Measurements from ENCODE around the gene SLAMF6.

Gene SLAMF6

DNA sequence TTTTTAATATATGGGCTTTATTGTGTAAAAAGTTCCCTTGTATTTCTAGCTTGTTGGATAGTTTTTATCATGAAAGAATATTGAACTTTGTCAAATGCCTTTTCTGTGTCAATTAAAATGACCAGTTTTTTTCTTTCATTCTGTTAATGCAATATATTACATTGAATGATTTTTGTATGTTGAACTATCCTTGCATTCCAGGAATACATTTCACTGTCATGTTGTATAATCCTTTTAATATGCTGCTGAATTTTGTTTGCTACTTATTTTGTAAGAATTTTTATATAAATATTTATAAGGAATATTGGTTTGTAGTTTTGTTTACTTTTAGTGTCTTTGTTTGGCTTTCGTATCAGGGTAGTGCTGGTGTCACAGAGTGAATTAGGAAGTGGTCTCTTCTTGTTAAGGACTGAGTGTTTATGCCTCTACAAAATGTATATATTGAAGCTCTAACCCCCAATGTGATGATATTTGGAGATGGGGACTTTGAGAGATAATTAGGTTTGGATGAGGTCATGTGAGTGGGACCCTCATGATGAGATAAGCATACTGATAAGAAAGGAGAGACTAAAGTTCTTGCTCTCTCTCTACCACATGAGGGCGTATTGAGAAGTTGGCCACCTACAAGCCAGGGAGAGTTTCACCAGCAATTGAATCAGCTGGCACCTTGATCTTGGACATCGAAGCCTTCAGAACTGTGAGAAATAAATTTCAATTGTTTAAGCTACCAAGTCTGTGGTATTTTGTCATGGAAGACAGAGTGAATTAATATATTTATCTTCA, 12.0 kb upstream of the SLAMF6 start:
- TF ChIP-seq GATA2 (IDR thresholded peaks at IDR 0.05; ENCODE audit: low read depth, low read length): no peak
- TF ChIP-seq GATA3 (IDR thresholded peaks at IDR 0.05; ENCODE audit: low read depth, low read length): no peak

DNA sequence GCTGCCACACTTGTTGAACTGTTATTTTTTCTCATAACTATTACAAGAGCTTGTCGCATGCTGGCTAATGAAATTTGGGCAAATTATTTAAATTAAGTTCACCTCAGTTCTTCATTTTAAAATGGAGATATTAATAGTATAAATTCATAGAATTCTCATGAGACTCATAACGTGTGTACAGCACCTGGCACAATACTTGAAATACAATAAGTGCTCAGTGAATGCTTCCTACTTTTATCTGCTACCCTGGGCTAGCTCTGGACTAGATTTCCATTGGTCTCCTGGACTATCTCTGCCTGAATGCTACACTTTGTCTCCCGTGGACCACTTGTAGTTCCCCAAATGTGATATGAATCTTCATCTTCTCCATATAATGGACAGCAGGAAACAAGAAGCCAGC, 919 bp downstream of the SLAMF6 start:
- no peak for TF ChIP-seq GATA2 (IDR thresholded peaks at IDR 0.05; ENCODE audit: low read depth, low read length)

DNA sequence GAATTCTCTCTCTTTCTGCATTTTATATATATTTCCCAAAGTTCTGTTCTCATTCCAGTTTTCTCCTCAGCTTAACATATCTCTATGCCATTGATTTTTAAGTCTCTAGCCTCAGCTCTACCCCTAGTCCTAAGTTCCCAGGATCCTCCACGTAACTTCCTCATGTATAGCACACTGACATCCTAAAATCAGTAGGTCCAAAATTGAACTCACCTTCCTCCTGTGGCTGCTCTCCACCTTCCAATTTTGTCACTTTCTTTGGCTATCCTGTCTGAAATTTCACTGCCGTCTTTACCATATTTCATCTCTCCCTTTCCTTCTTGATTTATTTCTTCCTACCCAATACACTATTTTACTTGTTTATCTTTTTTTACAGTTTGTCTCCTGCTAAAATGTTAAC, 1.5 kb downstream of the SLAMF6 start:
- no peak for TF ChIP-seq GATA2 (IDR thresholded peaks at IDR 0.05; ENCODE audit: low read depth, low read length)
- TF ChIP-seq GATA3 (IDR thresholded peaks at IDR 0.05; ENCODE audit: low read depth, low read length): no peak

DNA sequence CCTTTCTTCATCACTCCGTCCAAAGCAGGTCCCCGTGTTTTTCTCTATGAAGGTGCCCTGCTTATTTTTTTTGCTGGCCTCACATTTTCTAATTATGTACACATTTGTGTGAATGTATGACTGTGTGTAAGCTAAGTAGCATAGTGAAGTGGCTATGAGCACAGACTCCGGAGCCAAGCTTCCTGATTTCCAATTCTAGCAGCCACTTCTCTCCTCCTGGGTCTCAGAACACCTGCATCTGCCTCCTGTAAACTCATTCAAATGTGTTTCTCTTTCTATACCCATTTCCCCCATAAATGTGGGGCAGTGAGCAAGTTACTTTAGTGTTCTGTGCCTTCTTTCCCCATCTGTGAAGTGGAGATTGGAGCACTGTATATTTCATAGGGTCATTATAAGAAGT, 2.1 kb downstream of the SLAMF6 start:
- TF ChIP-seq GATA3 (IDR thresholded peaks at IDR 0.05; ENCODE audit: low read depth, low read length): no peak
- TF ChIP-seq GATA2 (IDR thresholded peaks at IDR 0.05; ENCODE audit: low read depth, low read length): no peak

DNA sequence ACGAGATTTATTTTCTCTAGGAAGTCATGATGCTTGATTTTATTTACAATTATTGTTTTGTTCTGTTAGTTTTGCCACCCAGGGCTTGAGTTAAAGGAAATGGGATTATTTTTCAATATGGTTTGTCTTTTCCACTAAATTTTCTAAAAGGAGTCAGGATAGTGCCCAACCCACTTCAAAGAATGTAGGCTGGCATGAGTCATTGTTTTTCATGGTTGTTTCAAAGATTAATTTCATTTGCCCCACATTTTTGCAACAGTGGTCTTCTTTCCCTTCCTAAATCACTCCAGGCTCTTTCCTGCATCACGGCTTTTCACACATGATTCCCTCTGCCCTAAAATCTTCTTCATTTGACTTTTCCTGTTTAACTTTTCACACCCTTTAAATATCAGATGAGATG, 2.5 kb downstream of the SLAMF6 start:
- TF ChIP-seq GATA3 (IDR thresholded peaks at IDR 0.05; ENCODE audit: low read depth, low read length) (no peak), GATA2 (IDR thresholded peaks at IDR 0.05; ENCODE audit: low read depth, low read length) (no peak)

DNA sequence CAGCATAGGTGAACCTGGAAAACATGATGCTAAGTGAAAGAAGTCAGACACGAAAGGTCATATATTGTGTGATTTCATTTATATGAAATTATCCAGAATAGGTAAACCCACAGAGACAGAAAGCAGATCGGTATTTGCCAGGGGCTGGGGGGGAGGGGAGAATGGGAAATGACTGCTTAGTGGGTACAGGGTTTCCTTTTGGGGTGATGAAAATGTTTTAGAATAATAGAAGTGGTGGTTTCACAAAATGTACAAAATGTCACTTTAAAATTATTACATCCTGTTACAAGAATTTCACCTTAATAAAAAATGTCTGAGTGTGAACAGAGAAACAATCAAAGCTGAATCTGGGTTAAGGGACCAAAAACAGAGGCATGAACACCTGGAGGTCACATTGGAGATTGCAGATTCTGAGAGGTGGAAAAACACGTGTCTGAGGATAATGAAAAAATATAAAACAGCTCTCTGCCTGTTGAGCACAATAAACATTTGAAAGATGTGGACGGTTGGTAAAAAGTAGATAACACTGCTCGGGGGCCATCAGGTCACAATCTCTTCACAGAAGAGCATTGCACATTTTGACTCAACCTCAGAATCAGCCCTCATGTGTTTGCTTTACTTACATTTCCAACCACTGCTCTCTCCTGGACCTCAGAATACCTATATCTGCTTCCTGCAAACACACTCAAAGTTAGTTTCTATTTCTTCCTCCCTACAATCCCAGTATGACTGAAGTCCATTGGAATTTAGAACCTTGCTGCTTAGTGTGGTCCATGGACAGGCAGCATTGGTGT, 3.2 kb downstream of the SLAMF6 start:
- no peak for TF ChIP-seq GATA2 (IDR thresholded peaks at IDR 0.05; ENCODE audit: low read depth, low read length)
- TF ChIP-seq GATA3 (IDR thresholded peaks at IDR 0.05; ENCODE audit: low read depth, low read length): no peak

DNA sequence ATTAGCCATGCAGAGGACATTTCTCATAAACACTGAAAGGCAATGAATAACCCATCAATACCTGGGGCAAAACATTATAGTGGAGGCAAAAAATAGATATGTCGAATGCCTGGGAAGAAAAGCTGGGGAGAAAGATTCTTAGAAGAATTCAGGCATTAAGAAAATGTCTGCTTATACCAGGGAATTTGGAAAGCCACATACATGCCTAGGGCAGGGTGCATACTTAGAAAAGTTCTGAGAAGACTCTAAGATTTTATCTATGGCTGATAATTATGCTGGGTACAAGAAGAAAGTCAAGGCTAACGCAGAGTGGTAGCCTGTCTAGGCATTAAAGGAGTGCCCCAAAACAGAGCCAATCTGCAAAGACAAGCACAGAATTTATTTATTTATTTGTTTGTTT, 18.4 kb downstream of the SLAMF6 start:
- TF ChIP-seq GATA3 (IDR thresholded peaks at IDR 0.05; ENCODE audit: low read depth, low read length) (no peak), GATA2 (IDR thresholded peaks at IDR 0.05; ENCODE audit: low read depth, low read length) (no peak)

DNA sequence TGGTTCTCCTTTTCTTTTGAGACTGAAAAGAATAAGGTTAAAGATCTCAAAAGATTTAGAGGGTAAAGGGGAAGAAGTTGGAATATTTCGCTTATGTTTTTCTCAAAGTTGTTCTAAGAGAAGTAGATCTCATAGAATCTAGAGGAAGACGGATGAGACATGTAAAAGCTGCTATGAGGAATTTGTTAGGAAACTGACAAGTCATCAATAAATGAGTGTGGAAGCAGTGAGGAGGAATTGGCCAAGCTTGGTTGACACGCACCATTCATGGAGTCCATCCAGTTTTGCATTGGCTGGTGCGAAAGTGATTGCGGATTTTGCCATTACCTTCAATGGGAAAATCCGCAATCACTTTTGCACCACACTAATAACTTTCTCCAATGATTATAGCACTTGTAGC, 20.0 kb downstream of the SLAMF6 start:
- TF ChIP-seq GATA3 (IDR thresholded peaks at IDR 0.05; ENCODE audit: low read depth, low read length) (no peak), GATA2 (IDR thresholded peaks at IDR 0.05; ENCODE audit: low read depth, low read length) (0 out of 2 replicates have a peak, but pooled peaks have one; percentile 15)

DNA sequence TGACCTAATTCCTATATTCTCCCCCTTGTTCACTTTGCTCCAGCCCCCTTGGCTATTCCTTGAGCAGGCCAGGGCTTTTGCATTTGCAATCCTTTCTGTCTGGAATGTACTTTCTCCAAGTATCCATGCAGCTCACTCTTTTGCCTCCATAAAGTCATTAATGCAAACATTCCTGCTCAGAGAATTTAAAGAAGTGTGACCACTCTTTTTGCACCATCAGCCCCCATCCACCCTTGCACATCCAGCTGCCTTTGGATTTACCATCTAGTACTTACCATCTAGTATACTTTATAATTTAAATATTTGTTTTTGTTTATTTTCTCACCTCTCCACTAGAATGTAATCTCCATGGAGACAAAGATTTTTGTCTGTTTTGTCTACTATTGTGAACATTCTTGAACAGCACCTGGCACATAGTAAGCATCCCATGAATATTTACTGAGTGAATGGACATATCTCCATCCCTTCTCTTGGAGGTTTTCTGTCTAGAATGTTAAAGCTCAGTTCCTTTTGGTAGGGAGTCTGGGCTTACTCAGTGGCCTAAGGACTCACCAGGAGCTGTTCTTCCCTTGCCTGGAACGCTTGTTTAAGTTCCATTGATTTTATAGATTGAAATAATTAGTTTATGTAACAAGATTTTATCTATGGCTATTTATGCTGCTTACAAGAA, 22.6 kb downstream of the SLAMF6 start:
- TF ChIP-seq GATA3 (IDR thresholded peaks at IDR 0.05; ENCODE audit: low read depth, low read length) (no peak), GATA2 (IDR thresholded peaks at IDR 0.05; ENCODE audit: low read depth, low read length) (no peak)

DNA sequence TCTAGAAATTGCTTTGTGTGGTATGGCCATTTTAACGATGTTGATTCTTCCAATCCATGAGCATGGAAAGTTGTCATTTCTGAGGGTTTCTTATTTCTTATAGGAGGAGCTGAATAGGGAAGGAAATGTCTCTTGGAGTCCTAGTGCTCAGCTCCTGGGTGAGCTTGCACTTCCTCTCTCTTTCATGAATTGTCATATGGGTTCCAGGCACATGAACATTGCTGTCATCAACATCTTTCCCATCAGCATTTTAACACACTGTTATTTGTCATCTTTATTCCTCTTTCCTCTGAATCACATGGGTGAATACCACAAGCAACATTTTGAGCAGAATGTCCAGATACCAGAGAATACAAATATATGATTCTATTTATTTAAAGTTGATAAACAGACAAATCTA, 23.4 kb downstream of the SLAMF6 start:
- no peak for TF ChIP-seq GATA3 (IDR thresholded peaks at IDR 0.05; ENCODE audit: low read depth, low read length)
- TF ChIP-seq GATA2 (IDR thresholded peaks at IDR 0.05; ENCODE audit: low read depth, low read length): no peak

DNA sequence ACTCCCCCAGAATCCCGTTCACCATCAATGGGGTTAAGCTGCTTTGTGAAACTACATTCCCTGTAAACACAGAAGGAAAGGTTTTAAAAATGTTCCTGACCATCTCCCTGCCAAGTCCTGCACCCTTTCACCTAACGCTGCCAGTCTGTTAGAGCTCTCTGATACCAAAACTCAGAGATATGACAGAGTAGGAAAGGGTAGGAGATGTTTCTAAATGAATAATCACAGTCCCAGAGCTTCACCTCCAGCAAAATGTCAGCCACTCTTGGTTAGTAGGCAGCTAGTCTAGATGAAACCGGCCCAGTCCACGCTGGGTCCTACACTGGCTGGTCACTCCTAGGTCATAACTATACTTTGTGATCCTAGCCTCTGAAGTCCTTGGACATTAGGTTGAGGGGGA, 26.7 kb downstream of the SLAMF6 start:
- TF ChIP-seq GATA3 (IDR thresholded peaks at IDR 0.05; ENCODE audit: low read depth, low read length): no peak
- TF ChIP-seq GATA2 (IDR thresholded peaks at IDR 0.05; ENCODE audit: low read depth, low read length): no peak

DNA sequence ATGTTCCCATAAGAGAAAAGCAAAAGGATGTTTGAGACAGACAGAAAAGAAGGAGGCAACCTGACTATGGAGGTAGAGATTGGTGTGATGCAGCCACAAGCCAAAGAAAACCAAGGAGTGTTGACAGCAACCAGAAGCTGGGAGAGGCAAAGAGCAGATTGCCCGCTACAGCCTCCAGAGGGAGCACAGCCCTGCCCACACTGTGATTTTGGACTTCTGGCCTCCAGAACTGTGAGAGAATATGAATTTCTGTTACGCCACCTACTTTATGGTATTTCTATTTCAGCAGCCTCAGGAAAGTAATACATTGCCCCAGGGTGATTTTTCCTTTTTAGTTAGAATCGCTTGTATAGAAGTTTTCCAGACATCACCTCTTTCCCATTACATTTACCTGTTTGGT, 28.4 kb downstream of the SLAMF6 start:
- TF ChIP-seq GATA2 (IDR thresholded peaks at IDR 0.05; ENCODE audit: low read depth, low read length): no peak
- TF ChIP-seq GATA3 (IDR thresholded peaks at IDR 0.05; ENCODE audit: low read depth, low read length): no peak

DNA sequence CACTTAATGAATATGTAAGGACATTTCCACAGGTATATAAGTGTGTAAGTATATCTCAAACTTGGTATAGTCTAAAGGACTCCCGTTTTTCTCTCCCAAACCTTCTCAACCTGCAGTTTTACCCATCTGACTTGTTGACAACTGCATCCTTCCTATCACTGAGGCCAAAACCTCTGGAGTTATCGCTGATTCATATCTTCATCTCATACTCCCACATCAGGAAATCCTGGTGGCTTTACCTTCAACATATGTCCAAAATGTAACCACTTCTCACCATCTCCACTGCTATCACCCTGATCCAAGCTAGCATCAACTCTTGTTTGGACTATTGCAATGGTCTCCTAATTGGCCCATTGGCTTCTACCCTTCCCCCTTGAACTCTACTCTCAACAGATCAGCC, 30.4 kb downstream of the SLAMF6 start:
- no peak for TF ChIP-seq GATA3 (IDR thresholded peaks at IDR 0.05; ENCODE audit: low read depth, low read length)
- no peak for TF ChIP-seq GATA2 (IDR thresholded peaks at IDR 0.05; ENCODE audit: low read depth, low read length)

DNA sequence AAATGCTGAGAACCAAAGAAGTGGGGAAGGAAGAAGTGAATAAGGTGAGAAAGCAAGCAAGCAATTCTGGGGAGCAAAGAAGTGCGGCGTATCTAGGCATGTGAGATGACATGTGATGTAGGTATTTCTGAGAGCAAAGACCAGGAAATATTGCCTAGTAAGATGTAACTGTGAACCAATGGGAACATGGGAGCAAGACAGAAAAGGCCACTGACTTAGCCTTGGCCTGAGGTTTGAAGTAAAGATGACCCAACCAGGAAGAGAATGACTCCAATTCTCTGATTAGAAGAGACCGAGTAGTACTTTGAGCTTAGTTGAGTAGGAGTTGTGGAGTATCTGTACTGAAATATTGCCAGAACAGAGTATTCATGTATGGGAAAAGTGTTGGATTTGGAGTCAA, 31.1 kb downstream of the SLAMF6 start:
- TF ChIP-seq GATA3 (IDR thresholded peaks at IDR 0.05; ENCODE audit: low read depth, low read length) (no peak), GATA2 (IDR thresholded peaks at IDR 0.05; ENCODE audit: low read depth, low read length) (no peak)

All from SH-SY5Y (cell line).